ENCODE results near the gene ELOVL3.

Gene ELOVL3

GRCh38 chr10:102241444-102242117, 15.5 kb downstream of the ELOVL3 start, which contains the start of gene PITX3:
Gene PITX3, minus strand, starts transcription at chr10:102241512. Its CDS starts 9,432 bp downstream, at chr10:102232080.
- Histone ChIP-seq H3K27me3 (no peaks in the 10 kb centered on the region), H3K27ac (peak within 1 kb of the TSS; percentile 11 to 12), H3K4me1 (peaks cover 0 to 37% (median 26%) of the 10 kb centered on the region in 4 donors), H3K9me3 (no peaks in the 10 kb centered on the region), H3K36me3 (no peaks in the 10 kb centered on the region), H3K4me3 (peak within 1 kb of the TSS; percentile 55 to 64)
- TF ChIP-seq CTCF (IDR thresholded peaks at IDR 0.05): no peak
- peak; percentile 92 to 93 for DNase-seq
- intact Hi-C loops (cut with DNase I; ENCODE audit: low total_unique reads): no loop called here

- DNase-seq: no peak
- intact Hi-C loops (cut with DNase I; ENCODE audit: low total_unique reads): no loop called here
- Histone ChIP-seq H3K36me3 (no peaks in the 10 kb centered on the region), H3K4me3 (peak overlapping the region; percentile 55 to 64), H3K4me1 (peaks cover 0 to 43% (median 31%) of the 10 kb centered on the region in 4 donors), H3K27ac (peak overlapping the region; percentile 11 to 12), H3K27me3 (no peaks in the 10 kb centered on the region), H3K9me3 (no peaks in the 10 kb centered on the region)
- no peak for TF ChIP-seq CTCF (IDR thresholded peaks at IDR 0.05)
These were observed 16.0 kb downstream of the ELOVL3 start for GRCh38 chr10:102242118-102242485.

- intact Hi-C loops (cut with DNase I; ENCODE audit: low total_unique reads): no loop called here
- Histone ChIP-seq H3K36me3 (no peaks in the 10 kb centered on the region), H3K9me3 (no peaks in the 10 kb centered on the region), H3K4me1 (peaks cover 0 to 55% (median 42%) of the 10 kb centered on the region in 4 donors), H3K27me3 (no peaks in the 10 kb centered on the region), H3K4me3 (no peak overlapping the region), H3K27ac (no peak overlapping the region)
- TF ChIP-seq CTCF (IDR thresholded peaks at IDR 0.05): no peak
- DNase-seq: no peak
These were observed 17.2 kb downstream of the ELOVL3 start for GRCh38 chr10:102243309-102243708.

- H3K27me3 ChIP-seq: no peaks in the 10 kb centered on the region
- H3K4me3 ChIP-seq: peak within 1 kb of the TSS; percentile 69 to 87
- H3K36me3 ChIP-seq: no peaks in the 10 kb centered on the region
- peak within 1 kb of the TSS; percentile 84 to 93 for H3K27ac ChIP-seq
- peaks cover 0 to 66% (median 43%) of the 10 kb centered on the region in 4 donors for H3K4me1 ChIP-seq
- intact Hi-C loops (cut with DNase I; ENCODE audit: low total_unique reads): no loop called here
- DNase-seq: peak; percentile 94 to 97
- TF ChIP-seq CTCF (IDR thresholded peaks at IDR 0.05): no peak
- H3K9me3 ChIP-seq: no peaks in the 10 kb centered on the region
These were observed 19.2 kb downstream of the ELOVL3 start, which contains the start of gene GBF1 for GRCh38 chr10:102245082-102245931. Gene GBF1, plus strand, starts transcription at chr10:102245532. Its CDS starts 13,407 bp downstream, at chr10:102258939.

- no peaks in the 10 kb centered on the region for H3K36me3 ChIP-seq
- peak overlapping the region; percentile 84 to 93 for H3K27ac ChIP-seq
- H3K4me1 ChIP-seq: peaks cover 0 to 61% (median 38%) of the 10 kb centered on the region in 4 donors
- DNase-seq: no peak
- no peak for TF ChIP-seq CTCF (IDR thresholded peaks at IDR 0.05)
- H3K9me3 ChIP-seq: no peaks in the 10 kb centered on the region
- intact Hi-C loops (cut with DNase I; ENCODE audit: low total_unique reads): no loop called here
- peak overlapping the region; percentile 69 to 87 for H3K4me3 ChIP-seq
- no peaks in the 10 kb centered on the region for H3K27me3 ChIP-seq
These were observed 19.8 kb downstream of the ELOVL3 start for GRCh38 chr10:102245932-102246251.

Data from tibial artery (tissue), 4 donors.